ENCODE measurements around the gene SULT1C2. TPM values are rescaled to one million over a fixed set of nuclear protein-coding genes. Genes with fewer than 3 reads are reported as not detected.
"Not testable (repeated sequence)": the region's sequence is repeated elsewhere in the genome, so short reads cannot be mapped to it uniquely, and the experiment has no call there.

SULT1C2 gene
- total RNA-seq, 1 experiment from 2014 or later: 1.6 TPM

DNA sequence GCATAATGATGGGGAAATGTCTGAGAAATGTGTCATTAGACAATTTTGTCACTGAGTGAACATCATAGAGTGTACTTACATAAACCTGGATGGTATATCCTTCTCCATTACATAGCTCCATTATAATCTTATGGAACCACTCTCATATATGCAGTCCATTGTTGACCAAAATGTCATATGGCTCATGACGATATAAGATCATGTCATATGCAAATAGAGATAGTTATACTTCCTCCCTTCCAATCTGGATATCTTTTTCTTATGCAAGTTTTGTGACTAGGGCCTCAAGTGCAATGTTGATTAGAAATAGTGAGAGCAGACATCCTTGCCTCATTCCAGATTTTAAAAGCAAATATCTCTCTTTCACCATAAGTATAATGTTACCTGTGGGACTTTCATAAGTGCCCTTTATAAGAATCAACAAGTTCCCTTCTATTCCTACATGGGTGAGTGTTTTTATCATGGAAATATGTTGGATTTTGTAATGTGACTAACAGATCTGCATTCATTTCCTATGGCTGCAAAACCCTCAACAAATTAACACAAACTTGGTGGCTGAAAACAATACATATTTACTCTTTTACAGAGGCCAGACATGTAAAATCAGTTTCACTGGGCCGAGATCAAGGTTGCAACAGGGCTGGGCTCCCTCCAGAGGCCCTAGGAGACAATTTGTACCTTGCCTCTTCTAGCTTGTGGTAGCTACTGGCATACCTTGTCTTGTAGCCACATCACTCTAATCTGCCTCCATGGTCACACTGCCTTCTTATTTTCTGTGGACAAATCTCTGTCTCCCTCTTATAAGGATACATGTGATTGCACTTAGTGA is 67.4 kb downstream of the SULT1C2 start:
- WGBS (ENCODE audit: extremely low coverage, insufficient read length, low lambda C conversion rate): no CpG with 5 or more reads among the region's 2 CpGs
- H3K9ac ChIP-seq (ENCODE audit: extremely low read depth, insufficient read length, low read length): no peak overlapping the region
- H2BK15ac ChIP-seq (ENCODE audit: low read depth, low read length): no peak overlapping the region
- H3K27me3 ChIP-seq (ENCODE audit: insufficient read depth, low read length): no peaks in the 10 kb centered on the region
- H4K20me1 ChIP-seq (ENCODE audit: control insufficient read depth, insufficient read depth, insufficient read length): no peaks in the 10 kb centered on the region
- no peak overlapping the region for H3K4me3 Mint-ChIP-seq
- no peak overlapping the region for H4K5ac ChIP-seq (ENCODE audit: insufficient read length, low read depth, low read length)
- no peak overlapping the region for H2BK120ac ChIP-seq (ENCODE audit: low read depth, low read length, poor library complexity, severe bottlenecking)
- no peak overlapping the region for H2BK5ac ChIP-seq (ENCODE audit: insufficient read length, low read length)
- TF ChIP-seq, protein P1, sequence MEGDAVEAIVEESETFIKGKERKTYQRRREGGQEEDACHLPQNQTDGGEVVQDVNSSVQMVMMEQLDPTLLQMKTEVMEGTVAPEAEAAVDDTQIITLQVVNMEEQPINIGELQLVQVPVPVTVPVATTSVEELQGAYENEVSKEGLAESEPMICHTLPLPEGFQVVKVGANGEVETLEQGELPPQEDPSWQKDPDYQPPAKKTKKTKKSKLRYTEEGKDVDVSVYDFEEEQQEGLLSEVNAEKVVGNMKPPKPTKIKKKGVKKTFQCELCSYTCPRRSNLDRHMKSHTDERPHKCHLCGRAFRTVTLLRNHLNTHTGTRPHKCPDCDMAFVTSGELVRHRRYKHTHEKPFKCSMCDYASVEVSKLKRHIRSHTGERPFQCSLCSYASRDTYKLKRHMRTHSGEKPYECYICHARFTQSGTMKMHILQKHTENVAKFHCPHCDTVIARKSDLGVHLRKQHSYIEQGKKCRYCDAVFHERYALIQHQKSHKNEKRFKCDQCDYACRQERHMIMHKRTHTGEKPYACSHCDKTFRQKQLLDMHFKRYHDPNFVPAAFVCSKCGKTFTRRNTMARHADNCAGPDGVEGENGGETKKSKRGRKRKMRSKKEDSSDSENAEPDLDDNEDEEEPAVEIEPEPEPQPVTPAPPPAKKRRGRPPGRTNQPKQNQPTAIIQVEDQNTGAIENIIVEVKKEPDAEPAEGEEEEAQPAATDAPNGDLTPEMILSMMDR (conservative IDR thresholded peaks at IDR 0.05): no peak
- H3K4me1 ChIP-seq (ENCODE audit: insufficient read depth, low read length): no peaks in the 10 kb centered on the region
- H3K27ac Mint-ChIP-seq: no peak overlapping the region
- no peak overlapping the region for H4K8ac ChIP-seq (replicated peaks; ENCODE audit: insufficient read length, low read depth, low read length)
- H3K27ac ChIP-seq (ENCODE audit: insufficient read length, low read depth, low read length): no peak overlapping the region
- H3K9me3 Mint-ChIP-seq: 0 out of 5 replicates have a peak, but pooled peaks cover 0 to 2% of the 10 kb centered on the region in 2 experiments
- H3K56ac ChIP-seq (ENCODE audit: insufficient read length, low read depth, low read length): no peak overlapping the region
- no peak overlapping the region for H3K4ac ChIP-seq (ENCODE audit: low read depth, low read length)
- H2AFZ ChIP-seq (ENCODE audit: low read length): no peak overlapping the region
- H2BK20ac ChIP-seq (ENCODE audit: low read depth, low read length, poor library complexity, severe bottlenecking): no peak overlapping the region
- no peak overlapping the region for H3K4me2 ChIP-seq (ENCODE audit: insufficient read depth, insufficient read length, low read length)
- no peaks in the 10 kb centered on the region for H3K27me3 Mint-ChIP-seq (ENCODE audit: low read depth)
- peaks cover 4 to 10% of the 10 kb centered on the region in 2 experiments; a peak in 3 of 4 replicates for H3K4me1 Mint-ChIP-seq
- H3K18ac ChIP-seq (ENCODE audit: insufficient read length, low read depth, low read length): no peak overlapping the region
- H3K23ac ChIP-seq (ENCODE audit: insufficient read length, low read depth, low read length): no peak overlapping the region
- H3K79me2 ChIP-seq (ENCODE audit: insufficient read depth, low read length): no peaks in the 10 kb centered on the region
- no peaks in the 10 kb centered on the region for H3K36me3 Mint-ChIP-seq (ENCODE audit: insufficient read depth in 1 of 3, low read depth in 3 of 3)
- H4K91ac ChIP-seq (ENCODE audit: insufficient read length, low read depth, low read length): no peak overlapping the region
- H3T11ph ChIP-seq (ENCODE audit: low read length): no peak overlapping the region
- H2AK5ac ChIP-seq (ENCODE audit: insufficient read length, low read length): no peak overlapping the region
- DNase-seq: no peak
- no peaks in the 10 kb centered on the region for H3K79me1 ChIP-seq (ENCODE audit: insufficient read depth, low read depth, low read length, poor library complexity, severe bottlenecking)
- no peak overlapping the region for H3K14ac ChIP-seq (ENCODE audit: insufficient read depth, low read length)
- H3K23me2 ChIP-seq (ENCODE audit: insufficient read length, low read depth, low read length, poor library complexity, severe bottlenecking): no peaks in the 10 kb centered on the region
- no peak overlapping the region for H2BK12ac ChIP-seq (ENCODE audit: insufficient read length, low read depth, low read length)
- H3K9me3 ChIP-seq (ENCODE audit: control insufficient read depth, low read depth, low read length): no peaks in the 10 kb centered on the region

GRCh38 chr2:108359336-108359735 is 70.6 kb downstream of the SULT1C2 start:
- H3K9ac ChIP-seq (ENCODE audit: extremely low read depth, insufficient read length, low read length); H2AK5ac ChIP-seq (ENCODE audit: insufficient read length, low read length); H3K23ac ChIP-seq (ENCODE audit: insufficient read length, low read depth, low read length); H3K27ac ChIP-seq (ENCODE audit: insufficient read length, low read depth, low read length); H2BK5ac ChIP-seq (ENCODE audit: insufficient read length, low read length); H2BK15ac ChIP-seq (ENCODE audit: low read depth, low read length); H3K4me2 ChIP-seq (ENCODE audit: insufficient read depth, insufficient read length, low read length); H3K79me2 ChIP-seq (ENCODE audit: insufficient read depth, low read length); H3K14ac ChIP-seq (ENCODE audit: insufficient read depth, low read length); H4K5ac ChIP-seq (ENCODE audit: insufficient read length, low read depth, low read length); H3T11ph ChIP-seq (ENCODE audit: low read length); H3K36me3 Mint-ChIP-seq (ENCODE audit: insufficient read depth in 1 of 3, low read depth in 3 of 3); H2BK20ac ChIP-seq (ENCODE audit: low read depth, low read length, poor library complexity, severe bottlenecking); H2BK120ac ChIP-seq (ENCODE audit: low read depth, low read length, poor library complexity, severe bottlenecking); DNase-seq; H2AFZ ChIP-seq (ENCODE audit: low read length); H4K8ac ChIP-seq (replicated peaks; ENCODE audit: insufficient read length, low read depth, low read length); H2BK12ac ChIP-seq (ENCODE audit: insufficient read length, low read depth, low read length); H3K79me1 ChIP-seq (ENCODE audit: insufficient read depth, low read depth, low read length, poor library complexity, severe bottlenecking); H3K27ac Mint-ChIP-seq; H3K4ac ChIP-seq (ENCODE audit: low read depth, low read length); H3K9me3 ChIP-seq (ENCODE audit: control insufficient read depth, low read depth, low read length); H3K9me3 Mint-ChIP-seq; H3K4me3 Mint-ChIP-seq; H3K4me1 ChIP-seq (ENCODE audit: insufficient read depth, low read length); H4K91ac ChIP-seq (ENCODE audit: insufficient read length, low read depth, low read length); H3K27me3 Mint-ChIP-seq (ENCODE audit: low read depth); H3K18ac ChIP-seq (ENCODE audit: insufficient read length, low read depth, low read length); H3K27me3 ChIP-seq (ENCODE audit: insufficient read depth, low read length); H3K23me2 ChIP-seq (ENCODE audit: insufficient read length, low read depth, low read length, poor library complexity, severe bottlenecking); H4K20me1 ChIP-seq (ENCODE audit: control insufficient read depth, insufficient read depth, insufficient read length); H3K56ac ChIP-seq (ENCODE audit: insufficient read length, low read depth, low read length): not testable (repeated sequence)
- peaks cover 7 to 10% of the 10 kb centered on the region in 2 experiments; a peak in 3 of 4 replicates for H3K4me1 Mint-ChIP-seq
- WGBS (ENCODE audit: extremely low coverage, insufficient read length, low lambda C conversion rate): no CpG with 5 or more reads among the region's 1 CpG

Measured in H9 (cell line).